MM.1S (cell line): ENCODE results near the gene PCDH9.

Experiments used
- DNase-seq: peaks from one replicate; pipeline ENCODE4 v3.0.0-alpha.2; 2015
- H2AFZ ChIP-seq: fragments of 300-600 bp; sonication (generic); 2 replicates; pipeline ENCODE4 v1.6.0; 2016; ENCODE audit warnings: antibody characterized with exemption, low read length
- H3F3A ChIP-seq: fragments of 300-600 bp; sonication (generic); 2 replicates; pipeline ENCODE4 v1.6.1; 2016; ENCODE audit warnings: mild to moderate bottlenecking, antibody characterized with exemption, low read length, moderate library complexity, mixed read lengths; ENCODE audit not compliant: insufficient read depth
- H3K27ac ChIP-seq: fragments of 300-600 bp; sonication (generic); 2 replicates; pipeline ENCODE4 v1.5.1; 2016; ENCODE audit warnings: mild to moderate bottlenecking, low read length
- H3K27me3 ChIP-seq: fragments of 300-600 bp; sonication (generic); replicated peaks from 2 replicates; pipeline ENCODE4 v1.6.0; 2016; ENCODE audit warnings: low read length; ENCODE audit not compliant: insufficient read depth
- H3K36me3 ChIP-seq: fragments of 300-600 bp; sonication (generic); replicated peaks from 2 replicates; pipeline ENCODE4 v1.6.1; 2016; ENCODE audit warnings: mild to moderate bottlenecking, low read length, mixed read lengths; ENCODE audit not compliant: insufficient read depth
- H3K4me1 ChIP-seq: fragments of 300-600 bp; sonication (generic); 2 replicates; pipeline ENCODE4 v1.6.1; 2016; ENCODE audit warnings: low read length, mixed read lengths
- H3K4me2 ChIP-seq: fragments of 300-600 bp; sonication (generic); 2 replicates; pipeline ENCODE4 v1.6.0; 2016; ENCODE audit warnings: low read depth, low read length
- H3K4me3 ChIP-seq: fragments of 300-600 bp; sonication (generic); 2 replicates; pipeline ENCODE4 v1.5.1; 2016; ENCODE audit warnings: low read length, mixed read lengths
- H3K79me2 ChIP-seq: fragments of 300-600 bp; sonication (generic); 2 replicates; pipeline ENCODE4 v1.6.1; 2016; ENCODE audit warnings: mixed run types, low read length, mixed read lengths
- H3K9ac ChIP-seq: fragments of 300-600 bp; sonication (generic); 2 replicates; pipeline ENCODE4 v1.6.1; 2016; ENCODE audit warnings: low read length, mixed read lengths
- H3K9me2 ChIP-seq: fragments of 300-600 bp; sonication (generic); replicated peaks from 2 replicates; pipeline ENCODE4 v1.6.1; 2016; ENCODE audit warnings: mild to moderate bottlenecking, low read length, mixed read lengths; ENCODE audit not compliant: insufficient read depth
- H3K9me3 ChIP-seq: fragments of 300-600 bp; sonication (generic); replicated peaks from 2 replicates; pipeline ENCODE4 v1.6.1; 2016; ENCODE audit warnings: mild to moderate bottlenecking, low read length, mixed read lengths; ENCODE audit not compliant: insufficient read depth
- H4K20me1 ChIP-seq: fragments of 300-600 bp; sonication (generic); 2 replicates; pipeline ENCODE4 v1.6.1; 2016; ENCODE audit warnings: mild to moderate bottlenecking, low read length, moderate library complexity, mixed read lengths; ENCODE audit not compliant: insufficient read depth
- CTCF ChIP-seq: fragments of 300-600 bp; sonication (generic); IDR thresholded peaks from 2 replicates; pipeline ENCODE4 v1.5.1; 2016; ENCODE audit warnings: antibody characterized with exemption, low read length, mixed read lengths
- EZH2 ChIP-seq: fragments of 300-600 bp; sonication (generic); optimal IDR thresholded peaks from 2 replicates; pipeline ENCODE3; 2017; ENCODE audit warnings: low read depth, mild to moderate bottlenecking, antibody characterized with exemption, low read length, mixed read lengths
- EZH2phosphoT487 ChIP-seq: fragments of 300-600 bp; sonication (generic); IDR thresholded peaks from 2 replicates; pipeline ENCODE4 v1.6.1; 2018; ENCODE audit warnings: antibody characterized with exemption, low read length

PCDH9 gene

GRCh38 chr13:66353664-66354063 lies 876.5 kb downstream of the PCDH9 start:
- no peak for DNase-seq
- TF ChIP-seq CTCF (no peak), EZH2 (no peak), EZH2phosphoT487 (no peak)
- H3K9me2 ChIP-seq = no peaks in the 10 kb centered on the region
- H4K20me1 ChIP-seq = no peaks in the 10 kb centered on the region
- no peaks in the 10 kb centered on the region for H3K79me2 ChIP-seq
- no peaks in the 10 kb centered on the region for H3K27me3 ChIP-seq
- H3K36me3 ChIP-seq = no peaks in the 10 kb centered on the region
- no peaks in the 10 kb centered on the region for H3K9me3 ChIP-seq
- H2AFZ ChIP-seq = no peak overlapping the region
- no peaks in the 10 kb centered on the region for H3K4me1 ChIP-seq
- H3K4me2 ChIP-seq = no peak overlapping the region
- no peak overlapping the region for H3K4me3 ChIP-seq
- no peak overlapping the region for H3K27ac ChIP-seq
- H3F3A ChIP-seq = no peaks in the 10 kb centered on the region
- H3K9ac ChIP-seq = no peak overlapping the region

GRCh38 chr13:66349966-66350365 lies 880.2 kb downstream of the PCDH9 start:
- no peak overlapping the region for H2AFZ ChIP-seq
- no peak overlapping the region for H3K4me2 ChIP-seq
- H3K4me1 ChIP-seq = no peaks in the 10 kb centered on the region
- H3K79me2 ChIP-seq = no peaks in the 10 kb centered on the region
- no peaks in the 10 kb centered on the region for H3K36me3 ChIP-seq
- no peaks in the 10 kb centered on the region for H3K27me3 ChIP-seq
- H3K27ac ChIP-seq = no peak overlapping the region
- H3K9ac ChIP-seq = no peak overlapping the region
- no peak for TF ChIP-seq EZH2
- TF ChIP-seq EZH2phosphoT487 = no peak
- TF ChIP-seq CTCF = no peak
- H3K9me2 ChIP-seq = no peaks in the 10 kb centered on the region
- no peak for DNase-seq
- no peaks in the 10 kb centered on the region for H3F3A ChIP-seq
- no peak overlapping the region for H3K4me3 ChIP-seq
- H4K20me1 ChIP-seq = no peaks in the 10 kb centered on the region
- no peaks in the 10 kb centered on the region for H3K9me3 ChIP-seq

GRCh38 chr13:66348745-66349690 lies 881.1 kb downstream of the PCDH9 start:
- H3K9me2 ChIP-seq = no peaks in the 10 kb centered on the region
- no peak for DNase-seq

More at GRCh38 chr13:66348745-66349690, 881.1 kb downstream of the PCDH9 start:
- no peaks in the 10 kb centered on the region for H3K36me3 ChIP-seq
- H3K9ac ChIP-seq = no peak overlapping the region
- no peak overlapping the region for H3K27ac ChIP-seq
- no peaks in the 10 kb centered on the region for H3K79me2 ChIP-seq
- no peak overlapping the region for H2AFZ ChIP-seq
- no peaks in the 10 kb centered on the region for H3K27me3 ChIP-seq
- no peaks in the 10 kb centered on the region for H3F3A ChIP-seq
- no peaks in the 10 kb centered on the region for H3K4me1 ChIP-seq
- H3K4me2 ChIP-seq = no peak overlapping the region
- no peak overlapping the region for H3K4me3 ChIP-seq
- no peaks in the 10 kb centered on the region for H3K9me3 ChIP-seq
- TF ChIP-seq EZH2 = no peak
- TF ChIP-seq CTCF = no peak
- TF ChIP-seq EZH2phosphoT487 = no peak
- no peaks in the 10 kb centered on the region for H4K20me1 ChIP-seq
